GM12875 (cell line): ENCODE data around the gene PIGC.

Experiments used
- H3K4me3 ChIP-seq: one replicate; pipeline ENCODE4 v1.5.1; 2011; ENCODE audit warnings: low read depth, low read length, control low read depth
- CTCF ChIP-seq: IDR thresholded peaks from 2 replicates; pipeline ENCODE4 v1.5.1; 2011; ENCODE audit warnings: low read depth, mild to moderate bottlenecking, control low read depth, inconsistent platforms, low read length, moderate library complexity, borderline replicate concordance; ENCODE audit not compliant: insufficient read depth

PIGC gene

GRCh38 chr1:172421974-172422604 is 21.8 kb downstream of the PIGC start:
- H3K4me3 ChIP-seq, result no peak overlapping the region
- no peak for TF ChIP-seq CTCF

- no peak for TF ChIP-seq CTCF
- H3K4me3 ChIP-seq, result no peak within 1 kb of the TSS
These were observed 23.5 kb downstream of the PIGC start, which contains the start of gene C1orf105 for GRCh38 chr1:172420385-172420784. Gene C1orf105, plus strand, starts transcription at chr1:172420685. Its CDS starts 201 bp downstream, at chr1:172420886.

- no peak overlapping the region for H3K4me3 ChIP-seq
- no peak for TF ChIP-seq CTCF
These were observed 26.3 kb downstream of the PIGC start for GRCh38 chr1:172417557-172417956.

- H3K4me3 ChIP-seq, result no peak overlapping the region
- no peak for TF ChIP-seq CTCF
These were observed 27.3 kb downstream of the PIGC start for GRCh38 chr1:172416496-172417035.

GRCh38 chr1:172414331-172414730 is 29.5 kb downstream of the PIGC start:
- no peak overlapping the region for H3K4me3 ChIP-seq
- TF ChIP-seq CTCF, result no peak

GRCh38 chr1:172411791-172412338 is 32.0 kb downstream of the PIGC start:
- TF ChIP-seq CTCF, result no peak
- H3K4me3 ChIP-seq, result no peak overlapping the region

- no peak overlapping the region for H3K4me3 ChIP-seq
- TF ChIP-seq CTCF, result no peak
These were observed 33.8 kb downstream of the PIGC start for GRCh38 chr1:172410027-172410426.
